ENCODE data around the gene ADGRG7. TPM values are rescaled to one million over a fixed set of nuclear protein-coding genes. Genes with fewer than 3 reads are reported as not detected.

Gene ADGRG7
- not detected for polyA plus RNA-seq

DNA sequence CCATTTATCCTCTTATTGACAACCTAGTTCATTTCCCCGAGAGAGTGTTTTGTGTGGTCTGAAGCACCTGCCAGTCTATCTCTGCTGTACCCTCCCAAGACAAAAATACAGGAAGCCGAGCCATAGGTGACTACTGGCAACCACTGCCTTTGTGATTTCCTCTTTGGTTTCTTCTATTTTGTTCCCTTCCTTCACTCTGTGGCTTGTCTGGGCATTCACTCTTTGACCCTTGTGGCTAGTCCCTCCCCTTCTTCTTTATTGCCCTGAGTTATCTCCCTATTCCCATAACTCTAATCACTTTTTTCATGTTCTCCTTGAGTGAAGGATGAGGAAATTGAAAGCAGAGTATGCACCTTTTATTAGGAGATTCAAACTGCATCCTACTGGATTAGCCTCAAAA is at the start of gene ADGRG7:
TSS of gene ADGRG7 (plus strand) at position 297 of the 400 bp plus-strand sequence. CDS start 256 bp downstream, outside the sequence.
- Histone ChIP-seq H3K27ac (ENCODE audit: low read depth in 2 of 2, low read length in 1 of 2) (no peak within 1 kb of the TSS), H3K4me3 (ENCODE audit: low read depth in 1 of 2, low read length in 2 of 2) (no peak within 1 kb of the TSS), H3K27me3 (ENCODE audit: control insufficient read depth in 1 of 2, insufficient read depth in 2 of 2, low read length in 2 of 2) (no peaks in the 10 kb centered on the region), H3K9me3 (ENCODE audit: control insufficient read depth in 2 of 2, insufficient read depth in 1 of 2, low read depth in 1 of 2, low read length in 1 of 2) (no peaks in the 10 kb centered on the region), H3K36me3 (ENCODE audit: control insufficient read depth in 2 of 2, insufficient read depth in 2 of 2, low read length in 1 of 2) (no peaks in the 10 kb centered on the region), H3K4me1 (ENCODE audit: control insufficient read depth in 2 of 2, insufficient read depth in 2 of 2, low read length in 1 of 2) (no peaks in the 10 kb centered on the region)
- WGBS, 2 donors, result 59 to 69% methylated on average over 2 of the region's 2 CpGs

GRCh38 chr3:100560426-100560825 is 49.0 kb upstream of the ADGRG7 start:
- H3K27me3 ChIP-seq (ENCODE audit: control insufficient read depth in 1 of 2, insufficient read depth in 2 of 2, low read length in 2 of 2), result no peaks in the 10 kb centered on the region
- 68 to 80% methylated on average over 4 of the region's 4 CpGs for WGBS, 2 donors

DNA sequence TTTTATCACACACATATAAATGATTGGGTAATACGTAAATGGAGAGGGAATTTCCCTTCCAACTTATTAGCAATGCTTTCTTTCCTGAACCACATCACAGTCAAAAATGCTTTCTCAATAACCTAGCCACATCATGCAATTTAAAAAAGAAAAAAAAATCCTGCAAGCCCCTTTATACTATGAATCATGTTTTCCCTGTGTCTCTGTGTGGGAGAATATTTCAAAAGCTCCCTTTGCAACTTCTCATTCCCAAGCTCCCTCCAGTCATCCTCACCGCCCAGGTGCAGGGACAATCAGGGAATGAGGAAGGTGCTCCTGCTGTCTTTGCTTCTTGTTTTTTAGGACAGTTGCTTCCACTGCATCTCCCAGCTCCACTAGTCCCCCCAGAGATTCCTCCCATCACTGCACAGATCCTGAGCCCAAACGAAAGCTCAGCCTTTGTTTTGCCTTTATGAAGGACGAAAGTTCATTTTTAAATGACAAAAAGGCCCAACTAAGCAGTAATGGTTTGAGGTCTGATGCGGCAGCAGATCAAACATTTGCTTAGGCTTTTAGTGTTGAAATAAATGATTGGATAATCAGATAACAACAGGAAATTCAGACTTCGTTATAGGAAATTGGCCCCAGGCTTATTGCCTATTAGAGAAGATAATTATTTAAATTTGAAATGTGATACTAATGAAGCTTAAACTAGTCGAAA is 47.8 kb upstream of the ADGRG7 start:
- Histone ChIP-seq H3K27ac (ENCODE audit: low read depth in 2 of 2, low read length in 1 of 2) (no peak overlapping the region), H3K27me3 (ENCODE audit: control insufficient read depth in 1 of 2, insufficient read depth in 2 of 2, low read length in 2 of 2) (no peaks in the 10 kb centered on the region), H3K4me1 (ENCODE audit: control insufficient read depth in 2 of 2, insufficient read depth in 2 of 2, low read length in 1 of 2) (no peaks in the 10 kb centered on the region), H3K9me3 (ENCODE audit: control insufficient read depth in 2 of 2, insufficient read depth in 1 of 2, low read depth in 1 of 2, low read length in 1 of 2) (no peaks in the 10 kb centered on the region), H3K4me3 (ENCODE audit: low read depth in 1 of 2, low read length in 2 of 2) (no peak overlapping the region), H3K36me3 (ENCODE audit: control insufficient read depth in 2 of 2, insufficient read depth in 2 of 2, low read length in 1 of 2) (no peaks in the 10 kb centered on the region)
- WGBS, 2 donors, result 52 to 60% methylated on average over 7 of the region's 7 CpGs

More at GRCh38 chr3:100560426-100560825, 49.0 kb upstream of the ADGRG7 start:
- Histone ChIP-seq H3K4me1 (ENCODE audit: control insufficient read depth in 2 of 2, insufficient read depth in 2 of 2, low read length in 1 of 2) (no peaks in the 10 kb centered on the region), H3K36me3 (ENCODE audit: control insufficient read depth in 2 of 2, insufficient read depth in 2 of 2, low read length in 1 of 2) (no peaks in the 10 kb centered on the region), H3K4me3 (ENCODE audit: low read depth in 1 of 2, low read length in 2 of 2) (no peak overlapping the region), H3K9me3 (ENCODE audit: control insufficient read depth in 2 of 2, insufficient read depth in 1 of 2, low read depth in 1 of 2, low read length in 1 of 2) (no peaks in the 10 kb centered on the region), H3K27ac (ENCODE audit: low read depth in 2 of 2, low read length in 1 of 2) (no peak overlapping the region)

DNA sequence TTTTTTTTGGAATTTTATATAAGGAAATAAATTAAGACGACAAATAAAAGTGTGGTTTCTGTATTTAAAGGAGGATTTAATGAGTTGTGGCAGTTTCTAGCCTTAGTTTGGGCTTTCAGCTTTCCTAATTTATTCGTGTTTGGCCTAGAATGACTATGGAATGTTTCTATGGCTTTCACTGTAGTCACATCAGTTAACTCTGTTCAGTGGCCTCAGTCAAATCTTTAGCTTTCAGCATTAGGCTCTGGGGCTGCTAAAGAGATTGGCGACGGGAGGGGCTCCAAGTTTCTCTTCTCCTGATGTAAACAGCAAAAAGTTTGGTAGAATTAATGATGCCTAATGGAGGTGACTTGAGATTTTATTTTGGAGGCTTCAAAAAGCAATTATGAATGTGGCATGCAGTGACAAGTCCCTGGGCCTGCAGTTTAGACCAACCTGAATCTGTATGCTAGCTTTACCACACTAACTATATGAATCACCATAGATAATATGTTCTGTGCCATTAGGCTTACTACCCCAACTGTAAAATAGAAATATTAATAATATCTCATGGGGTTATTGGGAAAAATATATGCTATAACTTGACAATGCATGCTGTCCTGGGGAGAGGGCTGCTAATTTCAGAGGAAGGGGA is 47.1 kb upstream of the ADGRG7 start:
- WGBS, 2 donors, result 51 to 59% methylated on average over 4 of the region's 4 CpGs
- no peaks in the 10 kb centered on the region for H3K27me3 ChIP-seq (ENCODE audit: control insufficient read depth in 1 of 2, insufficient read depth in 2 of 2, low read length in 2 of 2)
- no peak overlapping the region for H3K4me3 ChIP-seq (ENCODE audit: low read depth in 1 of 2, low read length in 2 of 2)
- H3K4me1 ChIP-seq (ENCODE audit: control insufficient read depth in 2 of 2, insufficient read depth in 2 of 2, low read length in 1 of 2), result no peaks in the 10 kb centered on the region
- no peaks in the 10 kb centered on the region for H3K36me3 ChIP-seq (ENCODE audit: control insufficient read depth in 2 of 2, insufficient read depth in 2 of 2, low read length in 1 of 2)
- H3K27ac ChIP-seq (ENCODE audit: low read depth in 2 of 2, low read length in 1 of 2), result no peak overlapping the region
- H3K9me3 ChIP-seq (ENCODE audit: control insufficient read depth in 2 of 2, insufficient read depth in 1 of 2, low read depth in 1 of 2, low read length in 1 of 2), result no peaks in the 10 kb centered on the region

GRCh38 chr3:100563228-100563627 is 46.2 kb upstream of the ADGRG7 start:
- WGBS, 2 donors, result 50 to 76% methylated on average over 1 of the region's 1 CpG
- Histone ChIP-seq H3K36me3 (ENCODE audit: control insufficient read depth in 2 of 2, insufficient read depth in 2 of 2, low read length in 1 of 2) (no peaks in the 10 kb centered on the region), H3K27ac (ENCODE audit: low read depth in 2 of 2, low read length in 1 of 2) (no peak overlapping the region)

DNA sequence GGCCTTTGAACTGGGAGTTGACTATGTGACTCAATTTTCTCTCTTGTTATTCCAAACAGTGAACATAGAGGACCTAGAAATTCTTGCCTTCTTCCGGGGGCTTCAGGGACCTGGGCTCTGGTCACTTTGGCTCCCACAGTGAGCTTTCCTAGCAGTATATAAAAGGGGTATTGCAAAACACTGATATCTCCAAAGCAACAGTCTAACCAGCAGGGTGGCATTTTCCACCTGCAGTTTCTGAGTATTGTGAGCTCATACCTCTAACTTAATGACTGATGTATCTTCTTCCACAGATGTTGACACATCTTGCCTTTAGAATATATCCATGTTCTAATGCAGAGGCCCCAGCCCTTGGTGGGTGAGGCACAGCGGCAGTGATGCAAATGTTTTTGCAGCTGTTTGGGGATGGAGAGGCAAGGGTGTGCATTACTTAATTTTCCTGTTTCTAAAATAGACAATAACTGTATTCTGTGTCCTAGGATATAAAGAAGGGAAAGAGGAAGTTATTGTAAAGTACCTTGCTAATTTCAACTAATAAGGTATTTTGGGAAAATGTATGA is 45.7 kb upstream of the ADGRG7 start:
- no peak overlapping the region for H3K4me3 ChIP-seq (ENCODE audit: low read depth in 1 of 2, low read length in 2 of 2)
- H3K4me1 ChIP-seq (ENCODE audit: control insufficient read depth in 2 of 2, insufficient read depth in 2 of 2, low read length in 1 of 2), result no peaks in the 10 kb centered on the region
- no peaks in the 10 kb centered on the region for H3K27me3 ChIP-seq (ENCODE audit: control insufficient read depth in 1 of 2, insufficient read depth in 2 of 2, low read length in 2 of 2)
- H3K9me3 ChIP-seq (ENCODE audit: control insufficient read depth in 2 of 2, insufficient read depth in 1 of 2, low read depth in 1 of 2, low read length in 1 of 2), result no peaks in the 10 kb centered on the region
- WGBS, 2 donors, result 89 to 91% methylated on average over 2 of the region's 2 CpGs
- H3K27ac ChIP-seq (ENCODE audit: low read depth in 2 of 2, low read length in 1 of 2), result no peak overlapping the region
- no peaks in the 10 kb centered on the region for H3K36me3 ChIP-seq (ENCODE audit: control insufficient read depth in 2 of 2, insufficient read depth in 2 of 2, low read length in 1 of 2)

More at GRCh38 chr3:100563228-100563627, 46.2 kb upstream of the ADGRG7 start:
- Histone ChIP-seq H3K4me3 (ENCODE audit: low read depth in 1 of 2, low read length in 2 of 2) (no peak overlapping the region), H3K4me1 (ENCODE audit: control insufficient read depth in 2 of 2, insufficient read depth in 2 of 2, low read length in 1 of 2) (no peaks in the 10 kb centered on the region), H3K27me3 (ENCODE audit: control insufficient read depth in 1 of 2, insufficient read depth in 2 of 2, low read length in 2 of 2) (no peaks in the 10 kb centered on the region), H3K9me3 (ENCODE audit: control insufficient read depth in 2 of 2, insufficient read depth in 1 of 2, low read depth in 1 of 2, low read length in 1 of 2) (no peaks in the 10 kb centered on the region)

DNA sequence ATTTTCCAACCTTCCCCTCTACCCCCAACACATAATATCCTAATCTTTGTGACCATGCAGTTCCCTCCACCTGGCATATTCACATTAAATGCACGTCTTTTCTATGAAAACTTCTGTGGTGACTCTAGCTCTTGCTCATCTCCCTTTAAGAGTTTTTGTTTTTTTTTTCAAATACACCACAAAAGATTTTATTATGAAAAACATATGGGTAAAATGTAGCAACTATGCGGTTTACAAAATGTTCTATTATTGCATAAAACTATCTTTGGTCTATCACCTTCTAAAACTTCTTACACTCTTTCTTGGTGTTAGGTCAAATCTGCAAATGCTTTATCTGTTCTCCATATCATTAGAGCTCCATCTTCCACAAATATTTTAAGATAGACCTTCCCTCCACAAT is 38.6 kb upstream of the ADGRG7 start:
- H3K4me1 ChIP-seq (ENCODE audit: control insufficient read depth in 2 of 2, insufficient read depth in 2 of 2, low read length in 1 of 2), result no peaks in the 10 kb centered on the region
- WGBS, 2 donors, result 89 to 95% methylated on average over 2 of the region's 2 CpGs
- no peaks in the 10 kb centered on the region for H3K9me3 ChIP-seq (ENCODE audit: control insufficient read depth in 2 of 2, insufficient read depth in 1 of 2, low read depth in 1 of 2, low read length in 1 of 2)
- H3K27ac ChIP-seq (ENCODE audit: low read depth in 2 of 2, low read length in 1 of 2), result no peak overlapping the region
- H3K4me3 ChIP-seq (ENCODE audit: low read depth in 1 of 2, low read length in 2 of 2), result no peak overlapping the region
- peaks cover 0 to 4% of the 10 kb centered on the region in 2 donors for H3K36me3 ChIP-seq (ENCODE audit: control insufficient read depth in 2 of 2, insufficient read depth in 2 of 2, low read length in 1 of 2)
- no peaks in the 10 kb centered on the region for H3K27me3 ChIP-seq (ENCODE audit: control insufficient read depth in 1 of 2, insufficient read depth in 2 of 2, low read length in 2 of 2)

GRCh38 chr3:100574536-100574935 is 34.9 kb upstream of the ADGRG7 start:
- WGBS, 2 donors, result 97 to 99% methylated on average over 3 of the region's 3 CpGs
- Histone ChIP-seq H3K4me1 (ENCODE audit: control insufficient read depth in 2 of 2, insufficient read depth in 2 of 2, low read length in 1 of 2) (no peaks in the 10 kb centered on the region), H3K4me3 (ENCODE audit: low read depth in 1 of 2, low read length in 2 of 2) (no peak overlapping the region), H3K27me3 (ENCODE audit: control insufficient read depth in 1 of 2, insufficient read depth in 2 of 2, low read length in 2 of 2) (no peaks in the 10 kb centered on the region), H3K36me3 (ENCODE audit: control insufficient read depth in 2 of 2, insufficient read depth in 2 of 2, low read length in 1 of 2) (peaks cover 0 to 4% of the 10 kb centered on the region in 2 donors), H3K27ac (ENCODE audit: low read depth in 2 of 2, low read length in 1 of 2) (no peak overlapping the region), H3K9me3 (ENCODE audit: control insufficient read depth in 2 of 2, insufficient read depth in 1 of 2, low read depth in 1 of 2, low read length in 1 of 2) (no peaks in the 10 kb centered on the region)

GRCh38 chr3:100575704-100576103 is 33.7 kb upstream of the ADGRG7 start:
- Histone ChIP-seq H3K27me3 (ENCODE audit: control insufficient read depth in 1 of 2, insufficient read depth in 2 of 2, low read length in 2 of 2) (no peaks in the 10 kb centered on the region), H3K4me3 (ENCODE audit: low read depth in 1 of 2, low read length in 2 of 2) (no peak overlapping the region), H3K9me3 (ENCODE audit: control insufficient read depth in 2 of 2, insufficient read depth in 1 of 2, low read depth in 1 of 2, low read length in 1 of 2) (no peaks in the 10 kb centered on the region), H3K4me1 (ENCODE audit: control insufficient read depth in 2 of 2, insufficient read depth in 2 of 2, low read length in 1 of 2) (no peaks in the 10 kb centered on the region), H3K27ac (ENCODE audit: low read depth in 2 of 2, low read length in 1 of 2) (no peak overlapping the region), H3K36me3 (ENCODE audit: control insufficient read depth in 2 of 2, insufficient read depth in 2 of 2, low read length in 1 of 2) (no peaks in the 10 kb centered on the region)
- 93 to 96% methylated on average over 6 of the region's 6 CpGs for WGBS, 2 donors
